MCF 10A (cell line): ENCODE data around the gene NFATC4. TPM values are rescaled to one million over a fixed set of nuclear protein-coding genes. Genes with fewer than 3 reads are reported as not detected.

Source experiments
- BruUV-seq: library from RNA; stranded (reverse); fragments of 400-500 nt; replicated peaks from 2 replicates; lab custom pipeline; 2021; lab: Mats Ljungman, UMichigan
- CTCF ChIA-PET: fragments of 300-600 bp; sonication (Branson Sonifier 250); formaldehyde crosslinking; extraction: SDS; loops from one replicate; lab custom pipeline; 2021; ENCODE audit warnings: antibody characterized with exemption, inconsistent platforms; lab: Yijun Ruan, JAX
- POLR2A ChIA-PET: fragments of 300-600, 350-650 bp; sonication (Branson Sonifier 250); formaldehyde crosslinking; extraction: SDS; loops from one replicate; lab custom pipeline; 2020; ENCODE audit warnings: antibody characterized with exemption, inconsistent platforms; lab: Yijun Ruan, JAX
- DNase-seq: peaks from one replicate; pipeline ENCODE4 v3.0.0-alpha.2; 2018; ENCODE audit not compliant: unreplicated experiment
- H3K27ac Mint-ChIP-seq: one replicate; pipeline ENCODE4 v1.8.0; 2022; ENCODE audit warnings: mild to moderate bottlenecking, low read depth, mixed read lengths; ENCODE audit not compliant: unreplicated experiment
- H3K27me3 Mint-ChIP-seq: one replicate; pipeline ENCODE4 v1.8.0; 2022; ENCODE audit warnings: mixed read lengths; ENCODE audit not compliant: insufficient read depth, unreplicated experiment
- H3K36me3 Mint-ChIP-seq: one replicate; pipeline ENCODE4 v1.8.0; 2022; ENCODE audit warnings: mild to moderate bottlenecking, moderate library complexity, mixed read lengths; ENCODE audit not compliant: insufficient read depth, unreplicated experiment
- H3K4me1 Mint-ChIP-seq: one replicate; pipeline ENCODE4 v1.8.0; 2022; ENCODE audit warnings: mixed read lengths; ENCODE audit not compliant: insufficient read depth, unreplicated experiment
- H3K4me3 Mint-ChIP-seq: one replicate; pipeline ENCODE4 v1.8.0; 2022; ENCODE audit warnings: mild to moderate bottlenecking, moderate library complexity, mixed read lengths; ENCODE audit not compliant: unreplicated experiment
- H3K9me3 Mint-ChIP-seq: one replicate; pipeline ENCODE4 v1.8.0; 2022; ENCODE audit warnings: mixed read lengths; ENCODE audit not compliant: unreplicated experiment
- CTCF ChIP-seq: fragments of 200-600 bp; IDR thresholded peaks from one replicate; pipeline ENCODE4 v1.8.0; 2022; ENCODE audit warnings: antibody characterized with exemption, mild to moderate bottlenecking; ENCODE audit not compliant: unreplicated experiment
- intact Hi-C: fragments of 100-400 bp; cut with micrococcal nuclease; formaldehyde crosslinking; loops from 2 replicates; pipeline ENCODE4 v1.14.1; 2022
- total RNA-seq: library from RNA; stranded (reverse); gene quantifications from 2 replicates; pipeline ENCODE4 v1.2.3, GENCODE V29; 2022

NFATC4 gene
- total RNA-seq, 1 experiment from 2014 or later = 0.23 TPM

DNA sequence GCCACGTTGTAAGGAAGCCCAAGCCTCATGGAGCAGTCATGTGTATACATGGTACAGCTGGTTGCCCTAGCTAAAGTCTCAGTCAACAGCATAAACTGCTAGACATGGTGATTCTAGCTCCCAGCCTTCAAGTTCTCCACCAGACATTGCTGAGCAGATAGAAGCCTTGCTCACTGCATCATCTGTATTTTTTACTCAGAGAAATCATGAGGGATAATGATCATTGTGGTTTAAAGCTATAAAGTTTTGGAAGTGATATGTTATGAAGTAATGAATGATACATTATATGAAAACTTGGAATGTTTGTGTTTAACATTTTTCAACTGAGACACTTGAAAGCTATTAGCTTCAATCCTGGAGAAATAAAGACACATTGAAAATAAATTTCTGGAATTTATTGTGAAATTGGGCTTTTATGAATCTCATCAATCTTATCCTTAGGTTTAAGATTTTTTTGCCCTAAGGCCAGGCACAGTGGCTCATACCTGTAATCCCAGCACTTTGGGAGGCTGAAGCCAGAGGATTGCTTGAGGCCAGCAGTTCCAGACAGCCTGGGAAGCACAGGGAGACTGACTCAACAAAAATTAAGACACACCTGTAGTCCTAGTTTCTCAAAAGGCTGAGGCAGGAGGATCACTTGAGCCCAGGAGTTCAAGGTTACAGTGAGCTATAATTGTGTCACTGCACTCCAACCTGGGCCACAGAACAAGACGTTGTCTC lies 5.6 kb upstream of the NFATC4 start:
- no peak for TF ChIP-seq CTCF
- POLR2A ChIA-PET = interaction anchor here (0.7 to 1.5 kb wide), 6 partner anchors 11 to 80 kb away, joined by 3 to 7 read pairs (median 3); partner anchors contain the start of genes DHRS1, NOP9 and SDR39U1
- CTCF ChIA-PET = interaction anchor here (0.5 to 4.0 kb wide), 10 partner anchors 9 to 1764 kb away, joined by 3 to 31 read pairs (median 10); partner anchors contain the start of genes ADCY4, CIDEB and KHNYN
- H3K4me1 Mint-ChIP-seq = peaks cover 22% of the 10 kb centered on the region
- intact Hi-C loops = no loop called here
- no TSS peak for BruUV-seq
- H3K27ac Mint-ChIP-seq = no peak overlapping the region
- no peaks in the 10 kb centered on the region for H3K27me3 Mint-ChIP-seq
- no peak overlapping the region for H3K4me3 Mint-ChIP-seq
- peaks cover 7% of the 10 kb centered on the region for H3K36me3 Mint-ChIP-seq
- H3K9me3 Mint-ChIP-seq = no peaks in the 10 kb centered on the region
- no peak for DNase-seq

DNA sequence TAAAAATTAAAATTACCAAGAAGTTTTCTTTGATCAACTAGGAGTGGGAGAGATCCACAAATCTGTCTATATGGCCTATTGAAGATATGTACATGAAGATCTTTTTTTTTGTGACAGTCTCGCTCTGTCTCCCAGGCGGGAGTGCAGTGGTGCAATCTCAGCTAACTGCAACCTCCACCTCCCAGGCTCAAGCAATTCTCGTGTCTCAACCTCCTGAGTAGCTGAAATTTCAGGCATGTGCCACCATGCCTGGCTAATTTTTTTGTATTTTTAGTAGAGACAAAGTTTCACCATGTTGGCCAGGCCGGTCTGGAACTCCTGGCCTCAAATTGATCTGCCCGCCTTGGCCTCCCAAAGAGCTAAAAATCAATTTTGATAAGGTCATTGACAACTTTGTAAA lies 4.6 kb upstream of the NFATC4 start:
- no peak for TF ChIP-seq CTCF
- Mint-ChIP-seq H3K9me3 (no peaks in the 10 kb centered on the region), H3K27ac (no peak overlapping the region), H3K36me3 (peaks cover 7% of the 10 kb centered on the region), H3K27me3 (no peaks in the 10 kb centered on the region), H3K4me3 (no peak overlapping the region), H3K4me1 (peaks cover 24% of the 10 kb centered on the region)
- no TSS peak for BruUV-seq
- POLR2A ChIA-PET = interaction anchor here (1.2 kb wide), 1 partner anchor 79 kb away, joined by 3 read pairs; the partner anchor contains the start of gene SDR39U1
- CTCF ChIA-PET = interaction anchor here (0.6 to 4.0 kb wide), 9 partner anchors 8 to 1812 kb away, joined by 3 to 31 read pairs (median 8); partner anchors contain the start of genes ADCY4 and KHNYN
- intact Hi-C loops = no loop called here
- no peak for DNase-seq

- peaks cover 24% of the 10 kb centered on the region for H3K4me1 Mint-ChIP-seq
- peaks cover 7% of the 10 kb centered on the region for H3K36me3 Mint-ChIP-seq
- no peak for TF ChIP-seq CTCF
- H3K27ac Mint-ChIP-seq = peak overlapping the region; percentile 96
- CTCF ChIA-PET = interaction anchor here (0.6 to 2.3 kb wide), 15 partner anchors 13 to 72 kb away, joined by 3 to 42 read pairs (median 5); partner anchors contain the start of genes CBLN3 and KHNYN
- H3K27me3 Mint-ChIP-seq = no peaks in the 10 kb centered on the region
- POLR2A ChIA-PET = interaction anchor here (1.0 to 1.9 kb wide), 4 partner anchors 10 to 77 kb away, joined by 3 to 26 read pairs (median 4); partner anchors contain the start of genes CBLN3 and KHNYN
- intact Hi-C loops = loop anchor here (1.0 kb wide), 3 partner anchors 47 to 71 kb away; no protein-coding TSS in a partner anchor
- H3K9me3 Mint-ChIP-seq = no peaks in the 10 kb centered on the region
- BruUV-seq = no TSS peak
- H3K4me3 Mint-ChIP-seq = no peak overlapping the region
- DNase-seq = no peak
Measured at GRCh38 chr14:24364841-24365240, 3.1 kb upstream of the NFATC4 start.
